UCSD-AML1 (cell line): ENCODE data around the gene DUOXA1.
"Not testable (repeated sequence)": the region's sequence is repeated elsewhere in the genome, so short reads cannot be mapped to it uniquely, and the experiment has no call there.

ENCODE experiments used
- DNase-seq: peaks from one replicate; lab custom pipeline; 2025; ENCODE audit not compliant: unreplicated experiment; lab: John Stamatoyannopoulos, UW

The DUOXA1 gene

DNA sequence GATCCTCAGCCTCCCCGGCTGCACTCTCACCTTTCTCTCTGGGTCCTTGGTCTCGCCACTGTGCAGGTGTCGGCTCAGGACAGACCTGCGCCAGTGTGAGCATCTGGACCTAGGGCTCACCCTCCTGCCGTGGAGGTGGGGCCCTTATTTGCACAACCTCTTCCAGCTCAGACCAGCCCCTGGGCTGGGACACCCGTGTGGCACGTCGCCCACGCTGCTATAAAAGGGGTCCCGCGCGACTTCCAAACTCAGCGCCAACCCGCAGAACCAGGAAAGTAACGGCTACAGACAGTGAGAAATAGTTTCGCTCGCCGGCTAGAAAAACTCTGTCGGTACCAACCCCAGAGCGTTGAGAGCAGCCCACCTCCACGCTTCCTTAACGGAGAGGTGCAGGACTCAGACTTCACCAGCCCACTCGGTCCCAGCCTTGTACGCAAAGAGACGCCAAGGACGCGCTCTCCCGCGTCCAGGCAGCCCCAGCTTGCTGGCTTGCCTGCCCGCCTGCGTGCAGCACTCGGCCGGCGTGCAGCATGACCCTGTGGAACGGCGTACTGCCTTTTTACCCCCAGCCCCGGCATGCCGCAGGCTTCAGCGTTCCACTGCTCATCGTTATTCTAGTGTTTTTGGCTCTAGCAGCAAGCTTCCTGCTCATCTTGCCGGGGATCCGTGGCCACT, 15.5 kb downstream of the DUOXA1 start, which contains the start of the genes DUOX2 and DUOXA2:
TSS of gene DUOX2 (minus strand) at position 97 of the 675 bp plus-strand sequence. CDS start 761 bp downstream, outside the sequence.
TSS of gene DUOXA2 (plus strand) at position 251 of the 675 bp plus-strand sequence. CDS start at position 531, 280 bp downstream.
- DNase-seq, result no peak

GRCh38 chr15:45113380-45113990, 16.2 kb downstream of the DUOXA1 start:
- no peak for DNase-seq

DNA sequence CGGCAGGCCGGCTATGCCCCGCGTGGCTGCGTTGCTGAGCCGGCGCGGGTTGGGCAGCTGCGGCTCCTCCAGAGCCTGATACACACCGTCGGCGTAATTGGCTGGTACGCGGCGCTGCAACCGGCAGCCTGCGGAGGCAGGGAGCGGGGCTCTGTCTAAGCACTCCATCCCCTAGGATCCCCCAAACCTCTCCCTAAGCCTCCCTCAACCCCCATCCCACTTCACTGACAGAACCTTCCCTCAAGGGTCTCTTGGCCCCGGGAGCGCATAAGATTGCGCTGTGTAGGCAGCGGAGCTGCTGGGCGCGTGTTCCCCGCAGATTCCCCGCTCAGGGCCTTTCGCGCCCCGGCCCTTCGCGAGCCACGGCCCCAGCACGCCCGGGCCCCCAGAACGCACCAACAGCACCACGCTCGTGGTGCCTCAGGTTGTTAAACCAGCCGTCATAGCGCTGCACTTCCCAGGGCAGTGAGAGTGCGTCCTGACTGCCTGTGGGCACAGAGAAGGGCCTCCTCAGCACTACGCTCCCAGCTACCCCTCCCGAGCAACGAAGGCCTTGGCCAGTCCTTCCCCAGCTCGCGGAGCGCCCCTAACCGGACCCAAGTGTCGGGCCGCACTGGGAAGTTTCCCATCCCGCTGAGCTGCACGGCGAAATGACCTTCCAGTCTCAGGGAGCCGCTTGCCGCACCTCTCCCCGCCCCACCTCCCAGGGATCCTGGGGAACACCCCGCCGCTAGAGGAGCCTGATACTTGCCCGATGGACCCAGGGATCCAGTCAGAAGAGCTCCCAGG, 16.9 kb downstream of the DUOXA1 start:
- DNase-seq, result no peak

GRCh38 chr15:45112143-45112590, 17.5 kb downstream of the DUOXA1 start:
- no peak for DNase-seq

GRCh38 chr15:45111390-45112142, 18.1 kb downstream of the DUOXA1 start:
- DNase-seq, result no peak

DNA sequence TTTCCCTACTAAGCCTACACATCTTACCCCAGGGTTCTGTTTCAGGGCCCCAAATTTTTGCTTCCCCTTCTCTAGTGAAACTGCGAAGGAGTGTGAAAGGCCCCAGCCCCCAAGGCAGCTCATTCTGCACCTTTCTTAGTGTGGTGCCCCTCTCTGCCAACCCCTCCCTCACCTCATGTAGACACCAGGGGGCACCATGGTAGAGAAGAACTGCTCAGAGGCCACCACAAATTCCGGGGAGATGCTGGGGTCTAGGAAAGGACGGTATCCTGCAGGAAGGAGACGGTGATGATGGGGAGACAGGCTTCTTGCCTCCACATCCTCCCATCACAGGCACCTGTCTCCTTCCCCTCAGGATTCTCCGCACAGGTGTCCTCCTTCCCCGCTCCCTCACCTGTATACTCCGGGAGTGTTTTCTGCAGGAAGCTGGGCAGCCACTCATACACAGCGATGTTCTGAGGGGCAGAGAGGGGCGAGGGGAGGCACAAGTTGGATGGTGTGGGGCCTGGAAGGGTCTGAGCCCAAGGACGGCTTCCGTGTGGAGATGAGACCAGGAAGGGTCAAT, 19.3 kb downstream of the DUOXA1 start:
- no peak for DNase-seq

DNA sequence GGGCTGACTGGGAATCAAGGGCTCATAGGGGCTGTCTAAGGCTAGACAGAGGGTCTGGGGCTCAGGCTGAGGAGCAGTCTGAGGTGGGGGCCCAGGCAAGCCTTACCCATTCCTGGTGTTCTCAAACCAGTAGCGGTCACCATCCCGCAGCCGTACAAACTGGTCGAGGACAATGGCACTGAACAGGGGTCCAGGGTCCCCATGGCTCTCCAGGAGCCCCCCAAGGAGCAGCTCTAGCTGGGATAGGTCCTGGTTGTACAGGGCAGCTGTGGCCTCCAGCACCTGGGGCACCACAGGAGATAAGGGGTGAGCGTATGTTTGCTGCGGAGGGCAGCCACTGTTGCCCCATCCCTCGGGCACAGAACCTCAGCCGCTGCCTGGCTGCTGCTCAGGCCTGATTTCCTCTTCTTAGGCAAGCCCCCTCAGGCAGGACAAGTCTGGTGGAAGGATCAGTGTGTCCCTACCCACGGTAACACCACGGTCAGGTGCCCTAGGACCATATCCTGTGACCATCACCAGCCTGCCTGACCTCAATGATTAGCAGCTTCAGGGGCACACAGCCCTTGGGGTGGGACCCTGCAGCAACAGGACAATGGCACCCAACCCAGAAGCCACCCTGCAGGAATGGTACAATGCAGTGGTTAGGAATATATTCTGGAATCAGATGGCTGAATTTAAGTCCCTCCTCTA, 21.6 kb downstream of the DUOXA1 start:
- DNase-seq, result no peak

- DNase-seq, result no peak
Measured at GRCh38 chr15:45106002-45106790, 23.5 kb downstream of the DUOXA1 start.

- DNase-seq, result no peak
Measured at GRCh38 chr15:45105586-45105985, 24.1 kb downstream of the DUOXA1 start.

DNA sequence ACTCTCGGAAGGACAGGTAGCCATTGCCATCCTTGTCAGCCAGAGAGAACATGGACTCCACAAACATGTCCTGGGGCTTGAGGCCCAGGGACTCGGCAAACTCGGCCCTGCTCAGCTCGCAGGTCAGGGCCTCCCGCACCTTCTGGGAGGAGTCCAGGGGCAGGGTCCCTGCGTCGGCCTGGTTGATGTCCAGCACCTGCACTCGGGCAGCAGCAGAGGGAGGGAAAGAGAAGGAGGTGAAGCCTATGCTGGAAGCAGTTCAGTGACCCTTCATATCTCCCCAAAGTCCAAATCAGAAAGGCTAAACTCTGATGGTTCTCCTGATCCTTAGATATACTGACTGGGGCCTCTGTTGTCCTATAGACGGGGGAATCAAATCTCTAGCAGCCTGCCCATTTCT, 25.5 kb downstream of the DUOXA1 start:
- not testable (repeated sequence) for DNase-seq

DNA sequence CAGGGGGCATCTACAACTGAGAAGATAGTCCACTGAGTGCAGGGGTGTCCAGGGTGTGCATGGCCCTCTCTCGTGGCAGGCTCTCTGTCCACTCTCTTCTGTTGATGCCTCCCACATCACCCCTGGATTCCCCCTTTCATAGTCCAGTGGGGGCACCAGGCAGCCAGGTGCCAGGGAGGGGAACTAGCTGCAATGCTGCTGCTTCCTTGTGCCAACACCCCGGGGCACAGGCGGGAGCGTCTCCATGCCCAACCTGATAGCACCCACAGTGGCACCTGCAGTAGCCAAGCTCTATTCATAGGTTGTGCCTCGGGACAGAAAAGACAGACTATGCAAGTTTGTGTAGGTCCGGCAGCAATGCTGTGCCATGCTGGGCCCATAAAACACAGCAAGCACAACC, 27.5 kb downstream of the DUOXA1 start:
- DNase-seq, result no peak

DNA sequence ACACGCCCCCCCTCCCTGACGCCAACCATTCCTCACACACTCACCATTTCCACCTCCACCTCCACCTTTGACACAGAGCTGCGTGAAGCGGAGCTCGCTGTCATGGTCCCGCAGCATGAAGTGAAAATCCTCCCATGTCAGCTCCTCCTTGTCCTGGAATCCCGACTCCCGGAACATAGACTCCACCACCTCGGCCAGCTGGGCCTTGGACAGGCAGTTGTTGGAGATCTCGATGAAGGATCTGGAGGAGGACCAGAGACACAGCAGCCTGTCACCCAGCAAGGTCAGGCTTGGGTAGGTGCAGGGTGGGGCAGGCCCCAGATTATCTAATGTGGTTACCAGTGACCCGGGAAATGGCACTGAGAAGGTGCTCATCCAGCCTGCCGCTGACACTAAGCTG, 27.9 kb downstream of the DUOXA1 start:
- no peak for DNase-seq

GRCh38 chr15:45100884-45101625, 28.6 kb downstream of the DUOXA1 start:
- no peak for DNase-seq

DNA sequence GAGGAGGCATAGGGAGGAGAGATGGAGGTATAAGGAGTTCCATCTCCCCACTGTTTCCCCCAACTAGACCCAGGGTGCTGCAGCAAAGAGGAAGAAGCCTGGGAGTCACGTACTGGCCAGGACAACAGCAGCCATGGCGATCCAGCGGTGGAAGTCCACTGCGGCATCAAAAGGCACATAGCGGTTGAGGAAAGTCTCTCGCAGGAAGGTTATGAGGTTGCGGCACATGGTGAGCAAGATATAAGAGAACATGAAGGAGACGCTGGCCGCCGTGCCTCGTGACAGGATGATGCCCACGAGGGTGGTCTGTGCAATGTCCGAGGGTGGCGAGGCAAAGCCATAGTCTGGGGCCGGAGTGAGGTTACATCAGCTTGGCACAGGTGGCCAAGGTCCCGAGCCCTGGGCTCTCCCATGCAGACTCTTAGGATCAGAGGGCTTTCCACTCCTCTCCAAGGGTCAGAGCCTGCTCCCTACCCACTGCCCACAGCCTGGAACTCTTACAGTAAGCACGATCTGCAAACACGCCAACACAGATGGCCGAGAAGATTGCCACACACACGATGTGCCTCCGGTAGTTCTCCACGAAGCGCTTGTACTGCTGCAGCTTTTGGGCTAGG, 30.0 kb downstream of the DUOXA1 start:
- DNase-seq, result no peak

GRCh38 chr15:45097466-45097865, 32.2 kb downstream of the DUOXA1 start:
- DNase-seq, result no peak

DNA sequence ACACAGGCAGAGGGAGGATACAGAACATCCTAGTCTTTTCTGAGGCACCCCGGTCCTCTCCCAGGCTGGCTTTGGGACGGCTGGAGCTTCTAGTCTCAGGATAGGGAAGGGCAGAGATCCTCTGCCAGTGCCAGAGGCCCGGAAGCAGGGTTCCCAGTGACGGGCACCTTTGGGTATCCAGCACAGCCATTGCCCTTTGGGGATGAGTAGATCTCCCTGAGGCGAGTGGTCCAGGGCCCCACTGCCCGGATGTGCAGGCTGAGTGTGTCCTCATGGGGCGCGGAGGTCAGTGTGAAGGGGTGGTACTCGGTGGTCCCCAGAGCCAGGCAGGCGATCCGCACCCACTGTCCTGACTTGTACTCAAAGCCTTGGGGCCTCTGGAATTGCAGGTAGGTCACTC, 34.0 kb downstream of the DUOXA1 start:
- no peak for DNase-seq

DNA sequence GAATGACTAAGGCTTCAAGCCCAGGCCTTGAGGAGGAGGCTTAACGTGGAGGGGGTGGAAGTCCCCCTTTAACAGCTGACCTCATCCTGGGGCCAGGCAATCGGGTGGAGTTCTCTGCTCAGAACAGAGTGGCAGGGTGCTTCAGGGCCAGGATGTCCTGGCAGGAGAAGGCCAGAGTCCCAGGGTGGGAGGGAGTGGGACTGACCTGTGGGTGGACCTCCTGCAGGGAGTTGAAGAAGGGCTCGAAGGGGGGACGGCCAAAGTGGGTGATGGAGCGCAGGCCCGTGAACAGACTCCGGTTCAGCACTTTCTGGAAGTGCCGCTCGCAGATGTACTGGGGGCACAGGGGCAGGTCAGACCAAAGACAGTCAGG, 35.3 kb downstream of the DUOXA1 start:
- no peak for DNase-seq

- no peak for DNase-seq
Measured at GRCh38 chr15:45093622-45094357, 35.9 kb downstream of the DUOXA1 start.
